H9 (cell line): ENCODE data around the gene HIKESHI. TPM values are rescaled to one million over a fixed set of nuclear protein-coding genes. Genes with fewer than 3 reads are reported as not detected.

ENCODE experiments used
- DNase-seq: peaks from one replicate; pipeline ENCODE4 v3.0.0-alpha.2; 2017
- H2AFZ ChIP-seq: one replicate; pipeline ENCODE4 v1.6.1; 2013; ENCODE audit warnings: mild to moderate bottlenecking, low read length, control low read depth, moderate library complexity
- H2AK5ac ChIP-seq: 2 replicates; pipeline ENCODE4 v1.6.1; 2013; ENCODE audit warnings: low read length, control low read depth, mixed read lengths; ENCODE audit not compliant: insufficient read length
- H2BK120ac ChIP-seq: one replicate; pipeline ENCODE4 v1.6.1; 2013; ENCODE audit warnings: low read depth, mild to moderate bottlenecking, low read length, control low read depth, inconsistent platforms; ENCODE audit not compliant: poor library complexity, severe bottlenecking
- H2BK12ac ChIP-seq: 2 replicates; pipeline ENCODE4 v1.6.1; 2013; ENCODE audit warnings: low read length, control low read depth, mixed read lengths, low read depth; ENCODE audit not compliant: insufficient read length
- H2BK15ac ChIP-seq: 2 replicates; pipeline ENCODE4 v1.6.1; 2013; ENCODE audit warnings: low read depth, low read length, control low read depth
- H2BK20ac ChIP-seq: one replicate; pipeline ENCODE4 v1.6.1; 2013; ENCODE audit warnings: low read depth, mild to moderate bottlenecking, low read length, control low read depth, inconsistent platforms; ENCODE audit not compliant: poor library complexity, severe bottlenecking
- H2BK5ac ChIP-seq: 2 replicates; pipeline ENCODE4 v1.6.1; 2013; ENCODE audit warnings: low read length, control low read depth, mixed read lengths; ENCODE audit not compliant: insufficient read length
- H3K14ac ChIP-seq: 2 replicates; pipeline ENCODE4 v1.6.1; 2013; ENCODE audit warnings: low read length, control low read depth; ENCODE audit not compliant: insufficient read depth
- H3K18ac ChIP-seq: 2 replicates; pipeline ENCODE4 v1.6.1; 2013; ENCODE audit warnings: low read depth, mild to moderate bottlenecking, mixed read lengths, low read length, control low read depth; ENCODE audit not compliant: insufficient read length
- H3K23ac ChIP-seq: 2 replicates; pipeline ENCODE4 v1.6.1; 2013; ENCODE audit warnings: low read length, control low read depth, mixed read lengths, low read depth; ENCODE audit not compliant: insufficient read length
- H3K23me2 ChIP-seq: 2 replicates; pipeline ENCODE4 v1.6.1; 2013; ENCODE audit warnings: low read depth, mild to moderate bottlenecking, mixed read lengths, low read length, control low read depth; ENCODE audit not compliant: insufficient read length, poor library complexity, severe bottlenecking
- H3K27ac ChIP-seq: 2 replicates; pipeline ENCODE4 v1.5.1; 2013; ENCODE audit warnings: low read length, control low read depth, mixed read lengths, low read depth; ENCODE audit not compliant: insufficient read length
- H3K27me3 ChIP-seq: 2 replicates; pipeline ENCODE4 v1.6.1; 2013; ENCODE audit warnings: low read length, control low read depth, inconsistent platforms; ENCODE audit not compliant: insufficient read depth
- H3K4ac ChIP-seq: 2 replicates; pipeline ENCODE4 v1.6.1; 2013; ENCODE audit warnings: low read depth, mild to moderate bottlenecking, control low read depth, inconsistent platforms, low read length, moderate library complexity
- H3K4me1 ChIP-seq: 2 replicates; pipeline ENCODE4 v1.6.1; 2013; ENCODE audit warnings: low read length, control low read depth, inconsistent platforms; ENCODE audit not compliant: insufficient read depth
- H3K4me2 ChIP-seq: 2 replicates; pipeline ENCODE4 v1.6.1; 2013; ENCODE audit warnings: low read length, control low read depth, mixed read lengths; ENCODE audit not compliant: insufficient read length, insufficient read depth
- H3K56ac ChIP-seq: 2 replicates; pipeline ENCODE4 v1.6.1; 2013; ENCODE audit warnings: low read depth, mild to moderate bottlenecking, mixed read lengths, low read length, control low read depth; ENCODE audit not compliant: insufficient read length
- H3K79me1 ChIP-seq: 2 replicates; pipeline ENCODE4 v1.6.1; 2013; ENCODE audit warnings: low read depth, mild to moderate bottlenecking, moderate library complexity, low read length, control low read depth, inconsistent platforms; ENCODE audit not compliant: insufficient read depth, poor library complexity, severe bottlenecking
- H3K79me2 ChIP-seq: 2 replicates; pipeline ENCODE4 v1.6.1; 2013; ENCODE audit warnings: low read length, control low read depth, inconsistent platforms; ENCODE audit not compliant: insufficient read depth
- H3K9ac ChIP-seq: 2 replicates; pipeline ENCODE4 v1.6.1; 2013; ENCODE audit warnings: low read length, control low read depth, mixed read lengths; ENCODE audit not compliant: insufficient read length; ENCODE audit errors: extremely low read depth
- H3K9me3 ChIP-seq: one replicate; pipeline ENCODE4 v1.6.1; 2013; ENCODE audit warnings: low read depth, low read length, inconsistent platforms; ENCODE audit not compliant: control insufficient read depth
- H3T11ph ChIP-seq: one replicate; pipeline ENCODE4 v1.6.1; 2013; ENCODE audit warnings: mild to moderate bottlenecking, low read length, control low read depth, inconsistent platforms
- H4K20me1 ChIP-seq: one replicate; pipeline ENCODE4 v1.6.1; 2013; ENCODE audit not compliant: control insufficient read depth, insufficient read length, insufficient read depth
- H4K5ac ChIP-seq: 2 replicates; pipeline ENCODE4 v1.6.1; 2013; ENCODE audit warnings: low read depth, mild to moderate bottlenecking, mixed read lengths, low read length, control low read depth; ENCODE audit not compliant: insufficient read length
- H4K8ac ChIP-seq: replicated peaks from 2 replicates; pipeline ENCODE4 v1.6.1; 2013; ENCODE audit warnings: low read length, control low read depth, mixed read lengths, low read depth; ENCODE audit not compliant: insufficient read length
- H4K91ac ChIP-seq: 2 replicates; pipeline ENCODE4 v1.6.1; 2013; ENCODE audit warnings: low read depth, mild to moderate bottlenecking, moderate library complexity, mixed read lengths, low read length, control low read depth; ENCODE audit not compliant: insufficient read length
- H3K27ac Mint-ChIP-seq, 3 experiments: 2 replicates in 2 of 3; 3 replicates in 1 of 3; pipeline ENCODE4 v1.8.0; 2020 to 2021; ENCODE audit warnings: mixed read lengths in 3 of 3, mild to moderate bottlenecking in 1 of 3, moderate library complexity in 1 of 3
- H3K27me3 Mint-ChIP-seq: 2 replicates; pipeline ENCODE4 v1.8.0; 2021; ENCODE audit warnings: low read depth, mild to moderate bottlenecking, moderate library complexity, mixed read lengths
- H3K36me3 Mint-ChIP-seq, 3 experiments: 2 replicates in 2 of 3; 3 replicates in 1 of 3; pipeline ENCODE4 v1.8.0; 2020 to 2021; ENCODE audit warnings: low read depth in 3 of 3, mixed read lengths in 3 of 3; ENCODE audit not compliant: insufficient read depth in 1 of 3
- H3K4me1 Mint-ChIP-seq, 2 experiments: 2 replicates each; pipeline ENCODE4 v1.8.0; 2020; ENCODE audit warnings: mixed read lengths in 2 of 2
- H3K4me3 Mint-ChIP-seq, 2 experiments: 2 replicates in 1 of 2; 3 replicates in 1 of 2; pipeline ENCODE4 v1.8.0; 2020 to 2021; ENCODE audit warnings: mild to moderate bottlenecking in 2 of 2, mixed read lengths in 2 of 2, moderate library complexity in 1 of 2
- H3K9me3 Mint-ChIP-seq, 2 experiments: 2 replicates in 1 of 2; 3 replicates in 1 of 2; pipeline ENCODE4 v1.8.0; 2020; ENCODE audit warnings: mild to moderate bottlenecking in 2 of 2, mixed read lengths in 2 of 2, moderate library complexity in 1 of 2
- CTCF ChIP-seq: fragments of 200-600 bp; sonication (generic); conservative IDR thresholded peaks from 3 replicates; pipeline ENCODE4 v1.8.0; 2021; ENCODE audit warnings: antibody characterized with exemption, mild to moderate bottlenecking
- WGBS: extraction: QIAGEN DNeasy Blood & Tissue Kit; methylation state at CpG from one replicate; pipeline ENCODE4 v1.1.7; 2013; ENCODE audit warnings: missing lambda C conversion rate, low lambda C conversion rate, mixed read lengths; ENCODE audit not compliant: insufficient read length; ENCODE audit errors: extremely low coverage; 5-methylcytosine and 5-hydroxymethylcytosine counted together
- total RNA-seq: library from RNA; stranded (reverse); gene quantifications from 2 replicates; pipeline ENCODE4 v1.2.1, GENCODE V29; 2021

HIKESHI gene
- total RNA-seq, 1 experiment from 2014 or later = 54.1 TPM

- Histone ChIP-seq H4K5ac (no peak overlapping the region), H3K79me1 (no peaks in the 10 kb centered on the region), H3K4me1 (no peaks in the 10 kb centered on the region), H2BK120ac (no peak overlapping the region), H2BK20ac (no peak overlapping the region), H4K20me1 (no peaks in the 10 kb centered on the region), H3K18ac (no peak overlapping the region), H4K91ac (no peak overlapping the region), H2BK15ac (no peak overlapping the region), H3T11ph (no peak overlapping the region), H3K23me2 (no peaks in the 10 kb centered on the region), H3K4me2 (no peak overlapping the region), H3K4ac (no peak overlapping the region), H4K8ac (no peak overlapping the region), H3K14ac (no peak overlapping the region), H2AK5ac (no peak overlapping the region), H2AFZ (no peak overlapping the region), H3K27me3 (no peaks in the 10 kb centered on the region), H3K79me2 (no peaks in the 10 kb centered on the region), H3K23ac (no peak overlapping the region), H2BK5ac (no peak overlapping the region), H2BK12ac (no peak overlapping the region), H3K27ac (no peak overlapping the region), H3K56ac (no peak overlapping the region), H3K9ac (no peak overlapping the region), H3K9me3 (no peaks in the 10 kb centered on the region)
- H3K4me3 Mint-ChIP-seq = no peak overlapping the region
- no peaks in the 10 kb centered on the region; a peak in 1 of 4 replicates for H3K4me1 Mint-ChIP-seq
- H3K9me3 Mint-ChIP-seq = no peaks in the 10 kb centered on the region; a peak in 1 of 5 replicates
- no peak for TF ChIP-seq CTCF
- no CpG with 5 or more reads among the region's 2 CpGs for WGBS
- H3K36me3 Mint-ChIP-seq = peaks cover 22 to 45% (median 33%) of the 10 kb centered on the region in 3 experiments
- no peak for DNase-seq
- no peaks in the 10 kb centered on the region for H3K27me3 Mint-ChIP-seq
- no peak overlapping the region for H3K27ac Mint-ChIP-seq
Observed at GRCh38 chr11:86264649-86265048, 37.4 kb upstream of the HIKESHI start.
